OCI-LY7 (cell line): ENCODE data around the gene PIWIL1.

ENCODE experiments used
- EZH2phosphoT487 ChIP-seq: fragments of 200-600 bp; sonication (generic); IDR thresholded peaks from 2 replicates; pipeline ENCODE4 v1.6.1; 2018; ENCODE audit warnings: low read depth, borderline replicate concordance, mild to moderate bottlenecking, mixed run types, antibody characterized with exemption, low read length, moderate library complexity, mixed read lengths
- TF ChIP-seq, protein P1 (sequence below): fragments of 200-600 bp; sonication (generic); conservative IDR thresholded peaks from 2 replicates; pipeline ENCODE4 v1.5.1; 2014; ENCODE audit warnings: mild to moderate bottlenecking, antibody characterized with exemption, low read length, moderate library complexity, mixed read lengths

DNA sequence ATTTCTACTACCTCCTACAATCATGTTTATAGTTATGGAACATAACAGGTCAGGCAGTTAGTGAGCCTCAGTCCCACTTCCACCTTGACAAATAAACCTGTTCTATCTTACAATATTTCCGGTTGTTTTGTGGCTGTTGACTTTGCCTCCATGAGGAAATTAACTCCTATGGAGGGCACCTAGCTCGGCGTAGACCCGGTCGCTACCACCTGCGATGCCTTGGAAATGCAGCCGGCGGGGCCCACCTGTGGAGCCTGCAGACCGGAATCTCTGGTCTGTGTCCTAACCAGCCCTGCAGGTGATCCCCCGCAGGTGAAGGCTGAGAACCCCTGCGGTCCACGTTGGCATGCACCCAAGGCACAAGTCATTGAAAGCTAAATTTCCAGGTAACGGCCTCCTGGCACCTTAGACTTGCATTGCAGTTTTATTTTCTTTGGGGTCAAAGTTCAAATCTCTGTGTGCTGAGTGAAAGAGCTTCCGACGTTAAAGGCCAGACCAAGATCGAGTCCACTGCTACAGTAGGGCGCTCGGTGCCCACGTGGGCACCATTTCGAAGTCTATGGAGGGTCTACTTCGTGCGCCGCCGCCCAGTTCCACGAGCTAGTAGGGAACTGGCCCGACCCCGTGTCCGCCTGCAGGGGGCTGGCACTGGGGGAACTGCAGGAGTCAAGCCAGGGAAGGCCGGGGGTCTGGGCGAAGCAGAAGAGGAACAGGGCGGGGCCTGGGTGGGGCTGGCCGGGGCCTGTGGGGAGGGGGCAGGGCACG is 782 bp upstream of the PIWIL1 start:
- TF ChIP-seq, protein P1, sequence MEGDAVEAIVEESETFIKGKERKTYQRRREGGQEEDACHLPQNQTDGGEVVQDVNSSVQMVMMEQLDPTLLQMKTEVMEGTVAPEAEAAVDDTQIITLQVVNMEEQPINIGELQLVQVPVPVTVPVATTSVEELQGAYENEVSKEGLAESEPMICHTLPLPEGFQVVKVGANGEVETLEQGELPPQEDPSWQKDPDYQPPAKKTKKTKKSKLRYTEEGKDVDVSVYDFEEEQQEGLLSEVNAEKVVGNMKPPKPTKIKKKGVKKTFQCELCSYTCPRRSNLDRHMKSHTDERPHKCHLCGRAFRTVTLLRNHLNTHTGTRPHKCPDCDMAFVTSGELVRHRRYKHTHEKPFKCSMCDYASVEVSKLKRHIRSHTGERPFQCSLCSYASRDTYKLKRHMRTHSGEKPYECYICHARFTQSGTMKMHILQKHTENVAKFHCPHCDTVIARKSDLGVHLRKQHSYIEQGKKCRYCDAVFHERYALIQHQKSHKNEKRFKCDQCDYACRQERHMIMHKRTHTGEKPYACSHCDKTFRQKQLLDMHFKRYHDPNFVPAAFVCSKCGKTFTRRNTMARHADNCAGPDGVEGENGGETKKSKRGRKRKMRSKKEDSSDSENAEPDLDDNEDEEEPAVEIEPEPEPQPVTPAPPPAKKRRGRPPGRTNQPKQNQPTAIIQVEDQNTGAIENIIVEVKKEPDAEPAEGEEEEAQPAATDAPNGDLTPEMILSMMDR: no peak
- no peak for TF ChIP-seq EZH2phosphoT487
